Body of pancreas (tissue), 4 donors: ENCODE data around the gene SGPL1.

ENCODE experiments used
- POLR2A ChIP-seq, 3 donors: fragments of 450-650 bp; IDR thresholded peaks; one replicate each; pipeline ENCODE4 v1.6.1; 2016; ENCODE audit warnings: antibody characterized with exemption in 3 of 3, mild to moderate bottlenecking in 2 of 3
- TF ChIP-seq, protein P1 (sequence below), 7 experiments: fragments of 450-650 bp in 4 of 7; fragments of 200-600 bp in 3 of 7; sonication (generic) in 3 of 7; IDR thresholded peaks; one replicate each; pipeline ENCODE4 v1.5.1; 2016 to 2019; ENCODE audit warnings: antibody characterized with exemption in 7 of 7

- TF ChIP-seq, protein P1, sequence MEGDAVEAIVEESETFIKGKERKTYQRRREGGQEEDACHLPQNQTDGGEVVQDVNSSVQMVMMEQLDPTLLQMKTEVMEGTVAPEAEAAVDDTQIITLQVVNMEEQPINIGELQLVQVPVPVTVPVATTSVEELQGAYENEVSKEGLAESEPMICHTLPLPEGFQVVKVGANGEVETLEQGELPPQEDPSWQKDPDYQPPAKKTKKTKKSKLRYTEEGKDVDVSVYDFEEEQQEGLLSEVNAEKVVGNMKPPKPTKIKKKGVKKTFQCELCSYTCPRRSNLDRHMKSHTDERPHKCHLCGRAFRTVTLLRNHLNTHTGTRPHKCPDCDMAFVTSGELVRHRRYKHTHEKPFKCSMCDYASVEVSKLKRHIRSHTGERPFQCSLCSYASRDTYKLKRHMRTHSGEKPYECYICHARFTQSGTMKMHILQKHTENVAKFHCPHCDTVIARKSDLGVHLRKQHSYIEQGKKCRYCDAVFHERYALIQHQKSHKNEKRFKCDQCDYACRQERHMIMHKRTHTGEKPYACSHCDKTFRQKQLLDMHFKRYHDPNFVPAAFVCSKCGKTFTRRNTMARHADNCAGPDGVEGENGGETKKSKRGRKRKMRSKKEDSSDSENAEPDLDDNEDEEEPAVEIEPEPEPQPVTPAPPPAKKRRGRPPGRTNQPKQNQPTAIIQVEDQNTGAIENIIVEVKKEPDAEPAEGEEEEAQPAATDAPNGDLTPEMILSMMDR (IDR thresholded peaks at IDR 0.05), result no peak
- no peak for TF ChIP-seq POLR2A (IDR thresholded peaks at IDR 0.05)
These were observed 30.1 kb downstream of the SGPL1 start for GRCh38 chr10:70845816-70846215.
